ENCODE measurements around the gene CST7.

CST7 gene

DNA sequence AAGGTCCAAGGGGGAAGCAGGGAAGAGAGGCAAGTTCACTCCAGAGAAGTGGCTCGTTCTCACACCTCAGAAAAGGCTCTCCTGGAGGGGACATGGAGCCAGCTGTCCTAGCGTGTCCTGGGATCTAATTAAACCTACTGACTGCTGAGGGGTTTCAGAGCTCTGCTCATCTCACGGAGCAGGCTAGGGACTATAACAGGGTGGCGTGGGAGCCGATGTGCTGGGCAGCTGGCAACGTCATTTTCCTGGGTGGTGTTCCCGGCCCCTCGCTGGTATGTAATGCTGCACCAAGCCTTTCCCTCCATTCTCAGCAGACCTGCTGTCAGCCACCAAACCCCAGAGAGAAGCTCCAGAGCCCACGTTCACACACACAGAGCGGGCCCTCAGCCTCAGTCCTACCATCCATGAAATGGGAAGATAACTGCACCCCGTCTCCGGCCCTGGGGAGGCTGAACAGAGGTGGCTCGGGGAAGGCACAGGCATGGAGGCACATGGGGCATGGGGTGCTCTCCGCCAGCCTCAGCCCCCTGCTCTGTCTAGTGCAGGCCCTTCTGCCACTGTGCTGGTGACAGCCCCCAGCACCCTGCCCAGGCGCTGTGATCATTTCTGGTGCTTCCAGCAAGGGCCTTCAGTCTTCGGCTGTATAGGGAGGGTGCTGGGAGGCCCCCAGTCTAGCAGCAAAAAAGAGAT is 1.9 kb downstream of the CST7 start:
- no peak for DNase-seq (ENCODE audit: low read depth, low spot score)
- Histone ChIP-seq H3K4me3 (ENCODE audit: low read length) (no peak overlapping the region), H3K27me3 (ENCODE audit: control insufficient read depth, insufficient read depth, low read length) (no peaks in the 10 kb centered on the region), H3K4me1 (ENCODE audit: control insufficient read depth, insufficient read depth, low read length) (0 out of 2 replicates have a peak, but pooled peaks cover 1% of the 10 kb centered on the region), H3K9me3 (ENCODE audit: control insufficient read depth, insufficient read depth, low read length) (no peaks in the 10 kb centered on the region), H3K36me3 (ENCODE audit: control insufficient read depth, insufficient read depth, low read length) (no peaks in the 10 kb centered on the region), H3K27ac (ENCODE audit: low read length) (no peak overlapping the region)
- WGBS (ENCODE audit: insufficient coverage, insufficient read length), result no CpG with 5 or more reads among the region's 16 CpGs

DNA sequence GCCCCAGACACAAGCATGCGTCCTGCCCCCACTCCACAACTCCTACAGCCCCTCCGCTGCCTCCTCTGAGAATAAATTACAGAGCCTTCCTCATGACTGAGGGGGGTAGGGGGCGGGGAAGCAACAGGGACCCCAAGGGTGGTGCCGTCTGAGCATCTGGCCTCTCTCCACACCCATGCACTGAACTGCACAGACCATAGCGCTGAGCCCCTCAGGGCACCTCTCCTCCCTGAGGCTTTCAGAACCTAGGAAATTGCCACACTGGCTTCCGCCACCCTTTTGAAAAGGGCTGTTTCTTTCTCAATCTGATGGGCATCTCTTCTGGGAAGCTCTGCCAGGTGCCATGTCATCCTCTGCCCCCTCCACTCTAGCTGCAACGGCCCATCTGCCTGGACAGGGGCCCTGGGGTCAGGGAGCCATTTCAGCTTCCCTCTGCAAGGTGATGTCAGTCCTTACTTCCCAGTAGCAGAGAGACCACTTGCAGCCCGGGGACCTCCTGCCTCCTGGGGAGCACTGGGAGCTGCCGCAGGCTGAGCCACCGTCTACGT is 2.5 kb downstream of the CST7 start:
- no CpG with 5 or more reads among the region's 11 CpGs for WGBS (ENCODE audit: insufficient coverage, insufficient read length)
- Histone ChIP-seq H3K9me3 (ENCODE audit: control insufficient read depth, insufficient read depth, low read length) (no peaks in the 10 kb centered on the region), H3K4me3 (ENCODE audit: low read length) (no peak overlapping the region), H3K27me3 (ENCODE audit: control insufficient read depth, insufficient read depth, low read length) (no peaks in the 10 kb centered on the region), H3K36me3 (ENCODE audit: control insufficient read depth, insufficient read depth, low read length) (no peaks in the 10 kb centered on the region), H3K4me1 (ENCODE audit: control insufficient read depth, insufficient read depth, low read length) (0 out of 2 replicates have a peak, but pooled peaks cover 1% of the 10 kb centered on the region), H3K27ac (ENCODE audit: low read length) (no peak overlapping the region)
- no peak for DNase-seq (ENCODE audit: low read depth, low spot score)

DNA sequence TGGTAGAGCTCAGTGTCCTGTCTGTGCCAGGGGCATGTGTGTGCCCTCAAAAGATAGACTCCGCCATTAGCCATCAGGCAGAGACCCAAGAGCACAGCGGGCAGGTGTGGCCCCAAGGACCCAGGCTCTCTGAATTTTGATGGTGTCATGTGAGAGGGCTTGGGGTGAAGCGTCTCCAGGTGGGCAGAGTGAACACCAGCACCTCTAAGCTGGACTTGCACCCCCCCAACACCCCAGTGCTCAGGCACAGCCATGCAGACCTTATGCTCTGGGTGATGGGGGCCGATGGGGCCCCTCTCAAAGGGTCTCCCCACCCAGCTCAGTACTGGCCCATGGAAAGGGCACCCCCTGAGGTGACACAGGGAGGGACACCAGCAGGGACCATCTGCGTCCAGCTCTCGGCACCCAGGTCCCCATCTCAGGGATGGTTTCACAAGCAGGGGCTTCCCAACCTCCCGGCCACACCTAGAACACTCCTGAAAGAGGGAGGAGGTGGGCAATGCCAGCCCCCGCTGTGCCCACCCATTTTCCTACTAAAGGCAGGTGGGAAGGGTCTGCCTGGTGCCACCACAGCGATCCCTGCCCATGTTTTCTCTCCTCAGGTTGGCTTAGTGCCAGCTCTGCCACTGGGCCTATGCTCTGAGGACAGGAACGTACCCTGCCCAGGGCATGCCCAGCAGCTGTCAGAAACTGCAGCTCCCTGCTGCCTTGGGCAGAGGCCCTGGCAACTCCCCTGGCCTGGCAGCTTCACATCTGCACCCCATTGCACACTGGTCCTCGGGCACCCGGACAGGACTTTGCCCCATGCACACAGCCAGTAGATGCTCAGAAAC is 3.5 kb downstream of the CST7 start:
- no peak overlapping the region for H3K4me3 ChIP-seq (ENCODE audit: low read length)

DNA sequence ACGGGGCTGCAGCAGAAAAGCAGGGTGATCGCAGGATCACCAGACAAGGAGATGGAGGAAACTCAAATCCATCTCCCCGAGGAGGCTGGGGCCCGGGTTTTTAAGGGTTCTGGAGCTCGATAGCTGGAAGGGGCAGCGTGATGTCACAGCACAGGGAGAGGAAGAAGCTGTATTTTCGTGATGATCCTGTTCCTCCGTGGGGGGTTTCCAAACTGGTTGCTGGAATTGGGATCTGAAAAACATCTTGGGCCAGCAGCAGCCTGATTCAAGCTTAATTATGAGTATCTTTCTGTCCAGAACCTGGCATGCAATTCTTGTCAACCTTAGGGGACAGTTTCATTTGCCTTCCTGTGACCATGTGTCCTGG is 4.1 kb downstream of the CST7 start:
- H3K4me1 ChIP-seq (ENCODE audit: control insufficient read depth, insufficient read depth, low read length), result 0 out of 2 replicates have a peak, but pooled peaks cover 1% of the 10 kb centered on the region
- DNase-seq (ENCODE audit: low read depth, low spot score), result no peak

More for the DNA sequence above, 3.5 kb downstream of the CST7 start:
- Histone ChIP-seq H3K27ac (ENCODE audit: low read length) (no peak overlapping the region), H3K9me3 (ENCODE audit: control insufficient read depth, insufficient read depth, low read length) (no peaks in the 10 kb centered on the region), H3K27me3 (ENCODE audit: control insufficient read depth, insufficient read depth, low read length) (no peaks in the 10 kb centered on the region), H3K4me1 (ENCODE audit: control insufficient read depth, insufficient read depth, low read length) (0 out of 2 replicates have a peak, but pooled peaks cover 1% of the 10 kb centered on the region), H3K36me3 (ENCODE audit: control insufficient read depth, insufficient read depth, low read length) (no peaks in the 10 kb centered on the region)
- no peak for DNase-seq (ENCODE audit: low read depth, low spot score)
- no CpG with 5 or more reads among the region's 12 CpGs for WGBS (ENCODE audit: insufficient coverage, insufficient read length)

DNA sequence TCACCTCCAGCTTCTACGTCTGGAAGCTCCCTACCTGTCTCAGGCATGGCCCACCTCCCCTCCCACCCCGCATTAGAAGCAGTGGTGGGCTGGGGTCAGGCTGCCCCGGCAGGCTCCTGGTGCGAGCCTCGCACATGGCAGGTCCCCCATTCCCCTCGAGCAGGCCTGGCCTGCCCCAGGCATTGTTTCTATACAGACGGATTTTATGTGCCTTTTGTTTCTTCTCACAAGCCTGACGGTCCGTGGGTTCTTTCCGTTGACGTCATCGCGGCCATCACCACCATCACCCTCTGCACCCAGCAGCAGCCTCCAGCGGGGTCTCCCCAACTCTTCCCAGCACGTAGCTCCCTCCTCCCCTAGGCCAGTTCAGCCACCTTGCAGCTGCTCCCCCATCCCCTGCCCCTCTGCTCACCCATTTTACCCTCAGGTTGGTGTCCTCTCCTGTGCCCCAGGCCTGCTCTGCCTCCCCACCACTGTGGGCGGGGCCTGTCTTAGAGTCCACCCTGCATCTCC is 4.6 kb downstream of the CST7 start:
- Histone ChIP-seq H3K9me3 (ENCODE audit: control insufficient read depth, insufficient read depth, low read length) (no peaks in the 10 kb centered on the region), H3K27ac (ENCODE audit: low read length) (no peak overlapping the region), H3K4me1 (ENCODE audit: control insufficient read depth, insufficient read depth, low read length) (0 out of 2 replicates have a peak, but pooled peaks cover 1% of the 10 kb centered on the region), H3K27me3 (ENCODE audit: control insufficient read depth, insufficient read depth, low read length) (no peaks in the 10 kb centered on the region), H3K4me3 (ENCODE audit: low read length) (no peak overlapping the region), H3K36me3 (ENCODE audit: control insufficient read depth, insufficient read depth, low read length) (0 out of 2 replicates have a peak, but pooled peaks cover under 1% of the 10 kb centered on the region)
- WGBS (ENCODE audit: insufficient coverage, insufficient read length), result no CpG with 5 or more reads among the region's 16 CpGs
- no peak for DNase-seq (ENCODE audit: low read depth, low spot score)

More for the DNA sequence above, 4.1 kb downstream of the CST7 start:
- no peaks in the 10 kb centered on the region for H3K27me3 ChIP-seq (ENCODE audit: control insufficient read depth, insufficient read depth, low read length)
- WGBS (ENCODE audit: insufficient coverage, insufficient read length), result no CpG with 5 or more reads among the region's 8 CpGs
- no peaks in the 10 kb centered on the region for H3K36me3 ChIP-seq (ENCODE audit: control insufficient read depth, insufficient read depth, low read length)
- H3K9me3 ChIP-seq (ENCODE audit: control insufficient read depth, insufficient read depth, low read length), result no peaks in the 10 kb centered on the region
- H3K4me3 ChIP-seq (ENCODE audit: low read length), result no peak overlapping the region
- H3K27ac ChIP-seq (ENCODE audit: low read length), result no peak overlapping the region

DNA sequence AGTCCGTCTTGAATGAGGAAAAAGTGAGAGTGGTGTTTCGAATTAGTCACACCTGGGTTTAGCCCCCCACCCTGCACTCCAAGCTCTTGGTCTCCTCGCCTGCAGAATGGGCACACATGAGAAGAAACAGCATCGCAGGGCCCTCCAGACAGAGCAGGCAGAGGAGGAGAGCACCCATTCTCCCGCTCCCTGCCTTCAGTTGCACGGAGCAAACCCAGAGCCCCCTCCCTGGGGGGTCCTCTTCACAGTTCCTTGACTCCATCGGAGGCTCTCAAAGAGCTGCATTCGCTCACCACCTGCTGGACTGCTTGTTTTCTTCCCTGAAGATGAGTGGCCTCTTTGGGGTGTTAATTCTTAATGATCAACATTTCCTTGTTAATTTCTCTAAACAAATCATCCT is 5.1 kb downstream of the CST7 start:
- 0 out of 2 replicates have a peak, but pooled peaks cover 4% of the 10 kb centered on the region for H3K36me3 ChIP-seq (ENCODE audit: control insufficient read depth, insufficient read depth, low read length)
- H3K4me1 ChIP-seq (ENCODE audit: control insufficient read depth, insufficient read depth, low read length), result 0 out of 2 replicates have a peak, but pooled peaks cover 1% of the 10 kb centered on the region
- no peak overlapping the region for H3K27ac ChIP-seq (ENCODE audit: low read length)
- no peaks in the 10 kb centered on the region for H3K9me3 ChIP-seq (ENCODE audit: control insufficient read depth, insufficient read depth, low read length)
- no CpG with 5 or more reads among the region's 8 CpGs for WGBS (ENCODE audit: insufficient coverage, insufficient read length)
- no peak overlapping the region for H3K4me3 ChIP-seq (ENCODE audit: low read length)
- H3K27me3 ChIP-seq (ENCODE audit: control insufficient read depth, insufficient read depth, low read length), result no peaks in the 10 kb centered on the region
- no peak for DNase-seq (ENCODE audit: low read depth, low spot score)

DNA sequence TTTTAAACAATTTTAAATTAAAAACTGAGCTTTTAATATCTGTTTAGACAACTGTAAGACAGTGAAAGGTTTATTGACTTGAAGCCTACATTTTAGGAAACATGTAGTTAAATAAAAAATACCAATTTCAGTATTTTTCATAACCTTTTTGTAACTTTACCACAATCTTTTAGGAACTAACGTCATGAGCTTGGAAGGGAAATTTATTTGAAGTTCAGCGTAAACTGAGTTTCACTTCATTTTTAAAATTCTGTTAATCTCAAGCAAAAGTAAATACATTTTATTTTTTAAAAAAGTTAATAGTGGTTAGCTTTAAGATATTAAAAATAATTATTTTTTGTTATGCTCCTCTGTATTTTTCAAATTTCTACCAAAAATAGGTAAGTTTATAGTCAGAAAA is 5.5 kb downstream of the CST7 start:
- no peaks in the 10 kb centered on the region for H3K9me3 ChIP-seq (ENCODE audit: control insufficient read depth, insufficient read depth, low read length)
- no peak overlapping the region for H3K4me3 ChIP-seq (ENCODE audit: low read length)
- no peak overlapping the region for H3K27ac ChIP-seq (ENCODE audit: low read length)
- peaks cover 4% of the 10 kb centered on the region; the same call in 1 of the 2 replicates for H3K36me3 ChIP-seq (ENCODE audit: control insufficient read depth, insufficient read depth, low read length)
- no CpG with 5 or more reads among the region's 2 CpGs for WGBS (ENCODE audit: insufficient coverage, insufficient read length)
- 0 out of 2 replicates have a peak, but pooled peaks cover 1% of the 10 kb centered on the region for H3K4me1 ChIP-seq (ENCODE audit: control insufficient read depth, insufficient read depth, low read length)
- H3K27me3 ChIP-seq (ENCODE audit: control insufficient read depth, insufficient read depth, low read length), result no peaks in the 10 kb centered on the region
- DNase-seq (ENCODE audit: low read depth, low spot score), result no peak

DNA sequence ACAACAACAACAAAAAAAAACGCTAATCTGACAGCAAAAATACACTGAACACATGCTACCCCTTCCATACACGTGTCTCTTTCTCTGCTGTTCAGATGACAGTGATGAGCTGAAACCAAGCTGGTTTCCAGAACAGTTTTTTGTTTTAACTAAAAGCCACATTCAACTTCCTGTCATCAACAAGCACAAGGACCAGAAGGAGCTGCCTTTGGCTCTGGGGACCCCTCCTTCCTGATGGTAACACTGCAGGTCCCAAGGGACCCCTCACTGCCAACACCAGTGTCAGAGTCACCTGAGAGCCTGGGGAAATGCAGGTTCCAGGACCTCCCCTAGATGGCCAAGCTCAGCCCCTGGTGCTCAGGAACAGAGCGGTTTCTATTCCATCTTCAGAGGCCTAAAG is 6.0 kb downstream of the CST7 start:
- Histone ChIP-seq H3K27me3 (ENCODE audit: control insufficient read depth, insufficient read depth, low read length) (no peaks in the 10 kb centered on the region), H3K4me3 (ENCODE audit: low read length) (no peak overlapping the region), H3K27ac (ENCODE audit: low read length) (no peak overlapping the region), H3K4me1 (ENCODE audit: control insufficient read depth, insufficient read depth, low read length) (0 out of 2 replicates have a peak, but pooled peaks cover 1% of the 10 kb centered on the region), H3K36me3 (ENCODE audit: control insufficient read depth, insufficient read depth, low read length) (peaks cover 9% of the 10 kb centered on the region; the same call in 1 of the 2 replicates), H3K9me3 (ENCODE audit: control insufficient read depth, insufficient read depth, low read length) (no peaks in the 10 kb centered on the region)
- no peak for DNase-seq (ENCODE audit: low read depth, low spot score)
- WGBS (ENCODE audit: insufficient coverage, insufficient read length), result no CpG with 5 or more reads among the region's 3 CpGs

DNA sequence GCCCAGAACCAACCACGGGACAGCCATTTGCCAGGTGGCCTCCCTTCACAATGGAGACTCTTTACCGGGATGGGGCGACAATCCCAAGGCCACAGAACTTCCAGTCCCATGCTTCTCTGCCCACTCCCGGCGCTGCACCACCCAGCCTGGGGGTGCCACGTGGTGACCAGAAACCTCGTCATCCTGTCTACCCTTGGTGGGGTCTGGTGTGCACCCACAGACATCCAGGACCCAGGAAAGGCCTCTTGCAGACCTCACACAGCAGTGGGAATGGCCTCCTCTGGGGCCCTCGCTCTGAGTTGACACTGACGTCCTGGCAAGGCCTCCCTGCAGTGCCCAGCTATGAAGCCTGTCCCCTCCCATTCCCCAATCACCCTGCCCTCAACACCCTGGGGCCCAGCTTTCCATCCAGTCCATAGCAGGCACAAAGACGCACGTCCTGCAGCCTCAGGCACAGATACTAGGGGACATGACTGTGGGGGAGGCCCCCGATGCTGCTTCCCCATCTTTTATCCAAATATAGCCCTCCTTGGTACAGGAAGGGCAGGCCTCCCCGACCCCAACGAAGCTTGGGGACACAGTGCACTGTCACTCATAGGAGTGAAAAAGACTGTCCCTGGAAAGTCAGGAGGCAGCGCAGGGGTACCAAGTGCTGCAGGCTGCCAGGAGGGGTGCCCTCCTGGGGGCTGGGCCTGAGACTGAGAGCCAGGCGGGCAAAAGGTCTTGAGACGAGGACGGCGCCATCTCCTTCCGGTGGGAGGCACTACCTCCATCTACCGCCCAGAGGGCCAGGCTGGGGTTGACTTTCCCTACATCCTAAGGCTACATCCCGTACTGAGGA is 7.2 kb downstream of the CST7 start:
- H3K9me3 ChIP-seq (ENCODE audit: control insufficient read depth, insufficient read depth, low read length), result no peaks in the 10 kb centered on the region
- no CpG with 5 or more reads among the region's 22 CpGs for WGBS (ENCODE audit: insufficient coverage, insufficient read length)
- no peak overlapping the region for H3K4me3 ChIP-seq (ENCODE audit: low read length)
- H3K36me3 ChIP-seq (ENCODE audit: control insufficient read depth, insufficient read depth, low read length), result peaks cover 17% of the 10 kb centered on the region; the same call in 1 of the 2 replicates
- no peak overlapping the region for H3K27ac ChIP-seq (ENCODE audit: low read length)
- DNase-seq (ENCODE audit: low read depth, low spot score), result no peak
- H3K27me3 ChIP-seq (ENCODE audit: control insufficient read depth, insufficient read depth, low read length), result no peaks in the 10 kb centered on the region
- H3K4me1 ChIP-seq (ENCODE audit: control insufficient read depth, insufficient read depth, low read length), result 0 out of 2 replicates have a peak, but pooled peaks cover 1% of the 10 kb centered on the region
